ENCODE measurements around the gene CAPN6. TPM values are rescaled to one million over a fixed set of nuclear protein-coding genes. Genes with fewer than 3 reads are reported as not detected.

Gene CAPN6
- total and polyA plus RNA-seq, 2 experiments from 2014 or later, result 4.5 to 6.3 TPM

DNA sequence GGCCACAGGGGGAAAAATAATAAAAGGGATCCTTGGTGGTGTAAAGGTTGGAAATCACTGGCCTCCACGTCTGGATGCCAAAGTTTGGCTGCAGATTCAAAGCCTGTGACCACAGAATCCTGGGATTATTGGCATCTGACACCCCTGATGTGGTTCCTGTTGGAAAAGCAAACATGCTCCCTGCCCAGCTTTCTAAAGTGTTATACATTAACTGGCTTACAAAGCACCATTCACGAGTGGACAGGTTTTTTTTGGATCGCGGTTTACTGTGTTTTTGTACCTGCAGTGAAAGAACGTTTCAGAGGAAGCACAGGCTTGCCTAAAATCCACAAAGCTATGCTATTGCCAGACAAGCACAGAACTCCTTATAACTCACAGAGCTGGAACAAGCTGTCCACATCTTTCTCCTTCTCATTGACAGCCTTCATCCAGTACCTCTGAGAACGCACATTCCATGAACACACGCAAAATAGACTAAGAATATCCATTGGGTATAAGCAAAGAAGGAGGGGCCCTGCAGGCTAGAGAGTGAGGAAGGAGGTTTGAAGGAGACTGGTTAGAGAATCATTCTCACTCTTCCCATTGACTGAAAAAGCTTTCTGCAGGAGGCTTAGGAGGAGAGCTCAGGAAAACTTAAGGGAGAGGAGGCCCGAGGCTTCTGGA lies 14.5 kb upstream of the CAPN6 start:
- no peaks in the 10 kb centered on the region for H3K4me1 ChIP-seq (ENCODE audit: insufficient read depth)
- no peaks in the 10 kb centered on the region for H3F3A ChIP-seq (replicated peaks; ENCODE audit: low read depth)
- no peaks in the 10 kb centered on the region for H3K9me2 ChIP-seq (ENCODE audit: insufficient read depth)
- no peaks in the 10 kb centered on the region for H3K36me3 ChIP-seq (ENCODE audit: insufficient read depth)
- Mint-ChIP-seq H3K4me3 (no peak overlapping the region), H3K27ac (no peak overlapping the region), H3K27me3 (ENCODE audit: insufficient read depth, low read depth, poor library complexity) (peaks cover 1% of the 10 kb centered on the region), H3K4me1 (no peaks in the 10 kb centered on the region), H3K36me3 (ENCODE audit: low read depth) (no peaks in the 10 kb centered on the region), H3K9me3 (no peaks in the 10 kb centered on the region)
- H2AFZ ChIP-seq, result no peak overlapping the region
- no peak overlapping the region for H3K4me3 ChIP-seq
- TF ChIP-seq NANOG (IDR thresholded peaks at IDR 0.05; ENCODE audit: borderline replicate concordance), result no peak
- TF ChIP-seq, protein P1, sequence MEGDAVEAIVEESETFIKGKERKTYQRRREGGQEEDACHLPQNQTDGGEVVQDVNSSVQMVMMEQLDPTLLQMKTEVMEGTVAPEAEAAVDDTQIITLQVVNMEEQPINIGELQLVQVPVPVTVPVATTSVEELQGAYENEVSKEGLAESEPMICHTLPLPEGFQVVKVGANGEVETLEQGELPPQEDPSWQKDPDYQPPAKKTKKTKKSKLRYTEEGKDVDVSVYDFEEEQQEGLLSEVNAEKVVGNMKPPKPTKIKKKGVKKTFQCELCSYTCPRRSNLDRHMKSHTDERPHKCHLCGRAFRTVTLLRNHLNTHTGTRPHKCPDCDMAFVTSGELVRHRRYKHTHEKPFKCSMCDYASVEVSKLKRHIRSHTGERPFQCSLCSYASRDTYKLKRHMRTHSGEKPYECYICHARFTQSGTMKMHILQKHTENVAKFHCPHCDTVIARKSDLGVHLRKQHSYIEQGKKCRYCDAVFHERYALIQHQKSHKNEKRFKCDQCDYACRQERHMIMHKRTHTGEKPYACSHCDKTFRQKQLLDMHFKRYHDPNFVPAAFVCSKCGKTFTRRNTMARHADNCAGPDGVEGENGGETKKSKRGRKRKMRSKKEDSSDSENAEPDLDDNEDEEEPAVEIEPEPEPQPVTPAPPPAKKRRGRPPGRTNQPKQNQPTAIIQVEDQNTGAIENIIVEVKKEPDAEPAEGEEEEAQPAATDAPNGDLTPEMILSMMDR (conservative IDR thresholded peaks at IDR 0.05; ENCODE audit: low read depth in 2 of 2), result no peak
- no peak for TF ChIP-seq CREB1 (CRISPR knock-in tag; IDR thresholded peaks at IDR 0.05; ENCODE audit: low read depth)
- no peak for ATAC-seq
- H3K27me3 ChIP-seq (ENCODE audit: insufficient read depth), result no peaks in the 10 kb centered on the region
- H3K27ac ChIP-seq (ENCODE audit: low read depth), result no peak overlapping the region
- no peaks in the 10 kb centered on the region for H3K79me2 ChIP-seq (replicated peaks; ENCODE audit: insufficient read depth)
- H4K20me1 ChIP-seq (replicated peaks; ENCODE audit: insufficient read depth), result no peaks in the 10 kb centered on the region
- H3K4me2 ChIP-seq, result no peak overlapping the region
- DNase-seq (ENCODE audit: low spot score), result no peak

DNA sequence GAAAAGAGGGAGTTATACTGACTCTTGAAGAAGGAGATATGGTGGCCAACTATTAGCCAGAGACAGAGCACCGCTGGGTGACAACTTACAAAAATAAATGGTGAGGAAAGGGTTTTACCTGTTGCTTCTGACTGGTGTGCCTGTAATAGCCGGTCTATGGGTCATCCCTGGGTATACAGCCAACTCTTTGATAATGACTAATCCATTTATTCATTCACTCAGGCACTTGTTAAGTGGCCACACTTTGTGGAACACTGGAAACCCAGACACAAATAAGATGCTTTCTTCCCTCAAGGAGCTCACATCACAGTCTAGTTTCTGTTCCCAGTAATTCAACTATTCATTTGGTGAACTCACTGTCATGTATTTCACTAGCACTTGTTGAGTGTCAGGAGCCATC lies 13.2 kb upstream of the CAPN6 start:
- H3K4me3 Mint-ChIP-seq, result no peak overlapping the region
- no peaks in the 10 kb centered on the region for H3K27me3 Mint-ChIP-seq (ENCODE audit: insufficient read depth, low read depth, poor library complexity)
- H3K36me3 Mint-ChIP-seq (ENCODE audit: low read depth), result no peaks in the 10 kb centered on the region
- Histone ChIP-seq H4K20me1 (replicated peaks; ENCODE audit: insufficient read depth) (no peaks in the 10 kb centered on the region), H3K36me3 (ENCODE audit: insufficient read depth) (no peaks in the 10 kb centered on the region), H2AFZ (no peak overlapping the region), H3K27me3 (ENCODE audit: insufficient read depth) (no peaks in the 10 kb centered on the region), H3K4me1 (ENCODE audit: insufficient read depth) (no peaks in the 10 kb centered on the region), H3K9me2 (ENCODE audit: insufficient read depth) (no peaks in the 10 kb centered on the region), H3K79me2 (replicated peaks; ENCODE audit: insufficient read depth) (no peaks in the 10 kb centered on the region), H3K27ac (ENCODE audit: low read depth) (no peak overlapping the region), H3K4me2 (no peak overlapping the region), H3K4me3 (no peak overlapping the region), H3F3A (replicated peaks; ENCODE audit: low read depth) (no peaks in the 10 kb centered on the region)
- no peak overlapping the region for H3K27ac Mint-ChIP-seq
- ATAC-seq, result no peak
- no peak for TF ChIP-seq JUNB (IDR thresholded peaks at IDR 0.05; ENCODE audit: unreplicated experiment)
- no peak for TF ChIP-seq STAT1 (IDR thresholded peaks at IDR 0.05; ENCODE audit: unreplicated experiment)
- H3K9me3 Mint-ChIP-seq, result no peaks in the 10 kb centered on the region
- H3K4me1 Mint-ChIP-seq, result no peaks in the 10 kb centered on the region
- DNase-seq (ENCODE audit: low spot score), result no peak

- no peak overlapping the region for H2AFZ ChIP-seq
- H3K4me1 ChIP-seq (ENCODE audit: insufficient read depth), result no peaks in the 10 kb centered on the region
- H3K4me3 ChIP-seq, result no peak overlapping the region
- no peak overlapping the region for H3K27ac ChIP-seq (ENCODE audit: low read depth)
- H4K20me1 ChIP-seq (replicated peaks; ENCODE audit: insufficient read depth), result no peaks in the 10 kb centered on the region
- DNase-seq (ENCODE audit: low spot score) (no peak), ATAC-seq (no peak)
- H3K4me3 Mint-ChIP-seq, result no peak overlapping the region
- no peaks in the 10 kb centered on the region for H3K79me2 ChIP-seq (replicated peaks; ENCODE audit: insufficient read depth)
- no peaks in the 10 kb centered on the region for H3F3A ChIP-seq (replicated peaks; ENCODE audit: low read depth)
- H3K9me2 ChIP-seq (ENCODE audit: insufficient read depth), result no peaks in the 10 kb centered on the region
- no peaks in the 10 kb centered on the region for H3K36me3 Mint-ChIP-seq (ENCODE audit: low read depth)
- H3K4me1 Mint-ChIP-seq, result no peaks in the 10 kb centered on the region
- TF ChIP-seq ZNF331 (CRISPR knock-in tag; IDR thresholded peaks at IDR 0.05; ENCODE audit: low read depth), result no peak
- TF ChIP-seq, protein P1 (conservative IDR thresholded peaks at IDR 0.05; ENCODE audit: low read depth in 2 of 2), result no peak
- no peak for TF ChIP-seq EZH2phosphoT487 (IDR thresholded peaks at IDR 0.05; ENCODE audit: unreplicated experiment)
- no peaks in the 10 kb centered on the region for H3K9me3 Mint-ChIP-seq
- no peak overlapping the region for H3K27ac Mint-ChIP-seq
- H3K27me3 ChIP-seq (ENCODE audit: insufficient read depth), result no peaks in the 10 kb centered on the region
- H3K36me3 ChIP-seq (ENCODE audit: insufficient read depth), result no peaks in the 10 kb centered on the region
- H3K27me3 Mint-ChIP-seq (ENCODE audit: insufficient read depth, low read depth, poor library complexity), result no peaks in the 10 kb centered on the region
- no peak overlapping the region for H3K4me2 ChIP-seq
Observed at GRCh38 chrX:111282991-111283390, 12.7 kb upstream of the CAPN6 start.

Measured in GM23338 (cell line).